GM10248 (cell line): ENCODE data around the gene HLA-DRB1.
"Not testable (repeated sequence)": the region's sequence is repeated elsewhere in the genome, so short reads cannot be mapped to it uniquely, and the experiment has no call there.

Experiments
- CTCF ChIA-PET: fragments of 300-600 bp; sonication (Branson Sonifier 250); formaldehyde crosslinking; extraction: SDS; loops from one replicate; lab custom pipeline; 2021; ENCODE audit warnings: antibody characterized with exemption; lab: Yijun Ruan, JAX
- POLR2A ChIA-PET: fragments of 350-650 bp; sonication (Branson Sonifier 250); formaldehyde crosslinking; extraction: SDS; loops from one replicate; lab custom pipeline; 2020; ENCODE audit warnings: antibody characterized with exemption; lab: Yijun Ruan, JAX
- DNase-seq: peaks from one replicate; pipeline ENCODE4 v3.0.0; 2012; ENCODE audit errors: extremely low spot score
- CTCF ChIP-seq: IDR thresholded peaks from 2 replicates; pipeline ENCODE4 v1.5.1; 2012; ENCODE audit warnings: mild to moderate bottlenecking, low read depth; ENCODE audit errors: extremely low read depth, missing control alignments, control extremely low read depth

Gene HLA-DRB1

DNA sequence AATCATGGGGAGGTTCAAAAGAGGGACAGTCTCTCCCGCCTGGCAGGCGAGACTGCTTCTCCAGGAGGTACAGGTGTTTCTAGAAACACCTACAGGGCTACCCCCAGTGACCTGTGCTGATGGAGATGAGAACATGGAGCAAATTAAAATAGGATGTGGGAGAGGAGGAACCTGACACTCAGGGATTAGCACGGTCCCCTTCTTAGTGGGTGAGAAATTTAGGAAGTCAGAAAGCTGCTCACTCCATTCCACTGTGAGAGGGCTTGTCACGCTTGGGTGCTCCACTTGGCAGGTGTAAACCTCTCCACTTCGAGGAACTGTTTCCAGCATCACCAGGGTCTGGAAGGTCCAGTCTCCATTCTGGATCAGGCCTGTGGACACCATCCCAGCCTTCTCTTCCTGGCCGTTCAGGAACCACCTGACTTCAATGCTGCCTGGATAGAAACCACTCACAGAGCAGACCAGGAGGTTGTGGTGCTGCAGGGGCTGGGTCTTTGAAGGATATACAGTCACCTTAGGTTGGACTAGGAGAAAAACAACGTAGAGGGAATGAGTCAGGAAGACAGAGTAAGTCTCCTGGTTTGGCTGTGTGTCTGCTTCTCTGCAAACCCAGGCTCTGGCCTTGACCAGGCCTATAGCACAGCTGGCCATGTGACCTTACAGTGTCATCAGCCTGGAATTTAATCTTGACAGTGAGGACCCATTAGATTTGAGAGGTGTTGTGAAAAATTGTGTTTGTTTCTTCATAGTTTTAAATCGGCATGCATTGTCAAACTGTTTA is 8.1 kb downstream of the HLA-DRB1 start:
- ChIA-PET CTCF (no interaction called here), POLR2A (no interaction called here)
- no peak for DNase-seq
- TF ChIP-seq CTCF: no peak

DNA sequence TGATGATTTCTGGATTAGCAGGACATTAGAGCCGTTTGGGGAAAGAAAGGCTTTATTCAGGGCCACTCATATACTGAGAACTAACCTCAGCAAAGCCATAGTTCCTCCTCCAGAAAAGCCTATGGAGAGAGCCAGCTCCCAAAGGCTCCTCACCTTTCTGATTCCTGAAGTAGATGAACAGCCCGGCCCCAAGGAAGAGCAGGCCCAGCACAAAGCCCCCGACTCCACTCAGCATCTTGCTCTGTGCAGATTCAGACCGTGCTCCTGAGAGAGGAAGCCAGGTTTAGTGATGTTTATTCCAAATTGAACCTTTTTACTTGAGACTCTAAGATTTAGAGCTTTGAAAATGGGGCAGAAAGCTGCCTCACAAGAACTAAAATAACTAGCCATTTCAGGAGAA is 9.1 kb downstream of the HLA-DRB1 start:
- no peak for DNase-seq
- ChIA-PET CTCF (no interaction called here), POLR2A (no interaction called here)
- TF ChIP-seq CTCF: no peak

DNA sequence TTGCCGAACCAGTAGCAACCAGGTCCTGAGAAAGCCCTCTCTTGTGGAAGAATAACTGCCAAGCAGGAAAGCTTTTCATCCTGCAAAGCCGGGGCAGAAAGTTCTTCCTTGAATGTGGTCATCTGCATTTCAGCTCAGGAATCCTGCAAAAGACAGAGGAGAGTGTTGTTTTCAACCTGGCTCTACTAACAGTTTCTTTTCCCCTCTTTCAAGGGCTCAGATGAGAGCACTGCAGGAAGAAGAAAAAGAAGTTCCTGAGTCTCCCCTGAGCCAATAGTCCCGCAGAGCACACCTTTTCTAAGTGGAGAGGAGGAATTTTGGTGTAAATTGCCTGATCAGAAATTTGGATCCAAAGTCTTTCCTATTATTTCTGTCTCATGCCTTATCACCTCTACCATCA is 10.7 kb downstream of the HLA-DRB1 start:
- TF ChIP-seq CTCF: no peak
- ChIA-PET POLR2A (interaction anchor here (0.6 kb wide), 1 partner anchor 393 kb away, joined by 3 read pairs; no protein-coding TSS in a partner anchor), CTCF (interaction anchor here (1.2 kb wide), 1 partner anchor 17 kb away, joined by 3 read pairs; no protein-coding TSS in a partner anchor)
- DNase-seq: no peak

DNA sequence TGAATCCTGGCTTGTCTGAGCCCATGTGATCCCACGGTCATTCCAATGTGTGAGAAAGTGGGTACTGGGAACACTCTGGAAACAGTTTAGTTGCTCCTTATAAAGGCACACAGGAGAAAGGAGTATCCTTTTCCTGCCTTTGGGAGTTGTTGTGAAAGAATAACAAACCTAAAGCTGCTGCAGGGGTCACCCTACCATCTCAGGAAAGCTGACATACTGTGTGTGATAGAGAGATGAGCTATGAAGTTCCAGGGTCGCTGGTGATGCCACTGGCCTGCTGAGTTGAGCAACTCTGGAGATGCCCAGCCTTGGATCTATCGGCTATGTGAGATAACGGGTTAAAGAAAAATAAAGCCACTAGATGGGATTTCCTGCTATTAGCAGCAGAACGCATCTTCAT is 12.2 kb downstream of the HLA-DRB1 start:
- POLR2A ChIA-PET, CTCF ChIA-PET: not testable (repeated sequence)

DNA sequence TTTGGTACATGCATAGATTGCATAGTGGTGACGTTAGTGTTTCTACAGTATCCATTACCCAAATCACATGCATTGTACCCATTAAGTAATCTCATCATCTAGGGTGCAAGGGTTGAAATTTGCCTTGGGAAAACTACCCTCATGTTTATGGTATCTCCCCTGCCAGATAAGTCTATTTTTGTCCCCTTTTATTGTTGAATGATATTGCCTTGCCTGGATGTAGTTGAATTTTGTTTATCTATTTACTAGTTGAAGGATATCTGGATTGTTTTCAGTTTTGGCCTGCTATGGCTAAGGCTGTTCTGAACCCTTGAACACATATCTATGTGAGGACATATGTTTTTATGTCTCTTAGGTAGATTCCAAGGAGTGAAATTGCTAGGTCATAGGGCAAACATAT is 13.4 kb downstream of the HLA-DRB1 start:
- TF ChIP-seq CTCF: no peak
- ChIA-PET POLR2A (no interaction called here), CTCF (no interaction called here)
- no peak for DNase-seq

More for the DNA sequence above, 12.2 kb downstream of the HLA-DRB1 start:
- not testable (repeated sequence) for DNase-seq

GRCh38 chr6:32570363-32570905 is 19.2 kb downstream of the HLA-DRB1 start:
- CTCF ChIA-PET: no interaction called here
- POLR2A ChIA-PET: no interaction called here
- no peak for DNase-seq
- no peak for TF ChIP-seq CTCF

DNA sequence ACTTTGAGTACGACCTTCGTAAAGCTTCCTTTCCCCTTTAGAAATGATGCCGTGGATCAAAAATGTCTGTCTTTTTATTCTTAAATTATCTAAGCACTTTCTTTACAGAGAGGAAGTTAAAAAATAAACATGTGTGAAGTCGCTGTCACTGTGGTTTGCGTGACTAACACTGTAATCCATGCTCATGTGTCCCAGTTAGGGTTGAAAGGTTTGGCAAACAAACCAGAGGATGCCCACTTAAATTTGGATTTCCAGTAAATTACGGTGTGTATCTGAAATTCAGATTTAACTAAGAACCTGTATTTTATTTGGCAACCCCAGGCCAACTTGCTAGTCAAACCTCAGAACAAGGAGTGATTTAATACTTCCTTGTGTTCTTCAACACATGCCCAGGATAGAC is 21.1 kb downstream of the HLA-DRB1 start:
- POLR2A ChIA-PET: no interaction called here
- DNase-seq: no peak
- CTCF ChIA-PET: no interaction called here
- TF ChIP-seq CTCF: no peak
